NCI-H2227 treated with DMSO at 0.1 percent for 48 hours (cell line): ENCODE results near the gene PIK3CB.
"Not testable (repeated sequence)": the region's sequence is repeated elsewhere in the genome, so short reads cannot be mapped to it uniquely, and the experiment has no call there.

Experiments
- DNase-seq: peaks from one replicate; lab custom pipeline; 2025; lab: John Stamatoyannopoulos, UW

Gene PIK3CB

DNA sequence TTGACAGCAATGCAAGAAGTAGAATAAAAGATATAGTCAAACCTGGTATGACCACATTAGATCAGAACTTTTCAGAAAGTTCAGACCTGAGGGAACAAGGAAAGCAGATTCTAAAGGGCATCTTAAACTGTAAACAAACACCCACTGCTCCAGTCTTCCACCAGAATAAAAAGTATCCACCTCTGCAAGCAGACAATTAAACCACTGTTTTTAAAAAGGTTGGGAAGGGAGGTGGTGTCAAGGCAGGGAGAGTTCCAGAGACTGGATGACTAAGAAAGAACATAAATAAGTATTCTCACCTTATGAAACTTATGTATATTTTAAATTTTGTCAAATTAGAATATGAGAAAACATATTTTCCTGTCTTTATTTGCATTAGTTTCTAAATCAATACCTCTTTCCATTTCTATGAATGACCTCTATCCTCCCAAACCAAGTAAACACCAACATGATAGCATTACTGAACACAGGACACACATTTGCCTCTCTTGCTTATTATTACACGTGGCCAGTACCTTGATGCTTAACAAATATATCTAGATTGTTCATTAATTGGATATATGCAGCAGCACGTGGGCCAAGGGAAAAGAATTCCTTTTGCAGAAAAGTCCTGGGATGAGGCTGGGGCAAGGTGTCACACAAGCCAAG lies 31.6 kb downstream of the PIK3CB start:
- DNase-seq, result no peak

DNA sequence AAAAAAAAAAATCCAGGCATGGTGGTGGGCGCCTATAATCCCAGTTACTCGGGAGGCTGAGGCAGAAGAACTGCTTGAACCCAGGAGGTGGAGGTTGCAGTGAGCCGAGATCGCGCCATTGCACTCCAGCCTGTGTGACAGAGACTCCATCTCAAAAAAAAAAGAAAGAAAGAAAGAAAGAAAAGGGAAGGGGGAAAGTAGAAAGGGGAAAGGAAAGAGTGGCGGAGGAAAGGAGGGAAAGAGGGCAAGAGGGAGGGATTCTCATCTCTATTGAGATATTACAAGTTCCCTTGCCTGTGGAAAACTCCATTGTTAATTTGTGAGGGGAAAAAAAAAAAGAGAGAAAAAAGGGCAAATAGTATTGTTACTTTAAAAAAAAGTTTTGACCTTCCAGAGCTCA lies 32.5 kb downstream of the PIK3CB start:
- DNase-seq, result not testable (repeated sequence)

DNA sequence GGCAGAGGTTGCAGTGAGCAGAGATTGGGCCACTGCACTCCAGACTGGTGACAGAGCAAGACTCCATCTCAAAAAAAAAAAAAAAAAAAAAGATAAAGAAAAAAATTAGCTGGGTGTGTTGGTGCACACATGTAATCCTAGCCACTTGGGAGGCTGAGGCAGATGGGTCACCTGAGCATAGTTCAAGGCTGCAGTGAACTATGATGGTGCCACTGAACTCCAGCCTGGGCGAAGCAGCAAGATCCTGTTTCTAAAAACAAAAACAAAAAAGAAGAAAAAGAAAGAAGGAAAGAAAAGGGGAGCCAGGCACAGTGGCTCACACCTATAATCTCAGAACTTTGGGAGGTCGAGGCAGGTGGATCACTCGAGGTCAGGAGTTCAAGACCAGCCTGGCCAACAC lies 32.9 kb downstream of the PIK3CB start:
- DNase-seq, result no peak

DNA sequence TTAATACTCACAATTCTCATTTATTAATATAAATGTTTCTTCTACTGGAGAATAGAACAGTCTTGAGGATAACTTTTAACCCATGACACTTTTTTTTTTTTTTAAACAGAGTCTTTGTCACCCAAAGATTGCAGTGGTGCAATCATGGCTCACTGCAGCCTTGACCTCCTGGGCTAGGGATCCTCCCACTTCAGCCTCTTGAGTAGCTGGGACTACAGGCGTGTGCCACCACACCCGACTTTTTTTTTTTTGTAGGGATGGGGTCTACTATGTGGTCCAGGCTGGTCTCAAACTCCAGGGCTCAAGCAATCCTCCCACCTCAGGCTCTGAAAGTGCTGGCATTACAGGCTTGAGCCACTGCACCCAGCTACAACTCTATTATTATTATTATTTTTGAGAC lies 34.5 kb downstream of the PIK3CB start:
- no peak for DNase-seq

DNA sequence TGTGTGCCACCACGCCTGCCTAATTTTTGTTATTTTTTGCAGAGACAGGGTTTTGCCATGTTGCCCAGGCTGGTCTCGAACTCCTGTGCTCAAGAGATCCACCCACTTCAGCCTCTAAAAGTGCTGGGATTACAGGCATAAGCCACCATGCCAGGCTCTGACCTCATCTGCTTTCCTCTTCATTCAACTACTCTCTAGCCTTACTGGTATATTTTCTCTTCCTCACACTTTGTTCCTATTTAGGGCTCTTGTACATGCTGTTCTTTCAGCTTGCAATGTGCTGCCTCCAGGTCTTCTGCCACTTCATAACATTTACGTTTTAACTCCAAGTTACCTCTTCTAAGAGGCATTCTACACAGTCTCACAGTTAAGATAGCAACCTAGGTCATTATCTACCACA lies 34.9 kb downstream of the PIK3CB start:
- no peak for DNase-seq

DNA sequence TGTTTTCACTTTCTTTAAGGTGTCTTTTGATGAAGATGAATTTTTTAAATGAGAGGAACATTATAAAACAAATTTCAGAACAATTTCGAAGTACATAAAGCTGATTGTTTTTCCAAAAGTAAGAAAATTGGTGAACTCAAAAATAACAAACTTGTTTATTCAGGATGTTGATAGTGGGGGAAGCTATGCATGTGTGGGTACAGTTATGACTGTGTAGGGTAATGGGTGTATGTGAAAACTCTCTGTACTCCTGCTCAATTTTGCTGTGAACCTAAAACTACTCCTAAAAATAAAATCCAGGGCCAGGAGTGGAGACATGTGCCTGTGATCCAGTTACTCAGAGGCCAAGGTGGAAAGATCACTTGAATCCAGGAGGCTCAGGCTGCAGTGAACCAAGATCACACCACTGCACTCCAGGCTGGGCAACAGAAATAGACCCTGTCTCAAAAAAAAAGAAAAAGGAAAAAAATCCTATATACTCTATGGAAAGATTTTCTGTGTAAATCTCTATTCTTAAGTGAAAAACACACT lies 37.2 kb downstream of the PIK3CB start:
- DNase-seq, result no peak

DNA sequence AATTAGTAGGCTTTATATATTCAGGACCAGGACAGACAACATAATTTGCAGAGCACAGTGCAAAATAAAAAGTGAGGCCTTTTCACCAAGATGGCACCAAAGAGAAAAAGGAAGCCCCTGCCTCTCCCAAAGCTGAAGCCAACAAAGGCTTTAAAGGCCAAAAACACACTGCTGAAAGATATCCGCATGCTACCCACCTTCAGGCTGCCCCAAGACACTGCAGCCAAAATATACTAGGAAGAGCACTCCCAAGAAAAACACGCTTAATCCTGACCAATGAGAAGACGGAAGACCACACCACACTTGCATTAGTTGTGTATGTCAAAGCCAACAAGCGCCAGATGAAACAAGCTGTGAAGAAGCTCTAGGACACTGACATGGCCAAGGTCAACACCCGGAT lies 38.0 kb downstream of the PIK3CB start:
- DNase-seq, result no peak

DNA sequence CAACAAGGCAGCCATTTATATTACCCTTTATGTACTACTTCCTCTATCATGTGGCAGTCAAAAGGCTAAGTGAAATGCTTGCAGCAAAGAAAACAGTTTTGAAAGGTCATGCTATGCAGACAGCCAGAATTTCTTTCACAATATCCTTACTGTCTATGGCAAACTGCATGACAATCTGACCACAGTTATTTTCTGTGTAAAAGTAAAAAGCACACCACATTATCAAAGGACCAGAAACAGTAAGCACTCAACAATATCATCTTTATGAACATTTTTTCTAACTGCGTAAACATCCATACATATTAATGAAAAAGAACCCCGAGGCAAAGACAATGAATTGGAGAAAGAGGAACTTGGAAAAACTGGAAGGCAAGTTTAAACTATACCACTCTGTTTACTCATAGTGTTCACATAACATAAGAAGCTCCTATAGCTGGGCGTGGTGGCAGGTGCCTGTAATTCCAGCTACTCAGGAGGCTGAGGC lies 47.9 kb downstream of the PIK3CB start:
- no peak for DNase-seq

DNA sequence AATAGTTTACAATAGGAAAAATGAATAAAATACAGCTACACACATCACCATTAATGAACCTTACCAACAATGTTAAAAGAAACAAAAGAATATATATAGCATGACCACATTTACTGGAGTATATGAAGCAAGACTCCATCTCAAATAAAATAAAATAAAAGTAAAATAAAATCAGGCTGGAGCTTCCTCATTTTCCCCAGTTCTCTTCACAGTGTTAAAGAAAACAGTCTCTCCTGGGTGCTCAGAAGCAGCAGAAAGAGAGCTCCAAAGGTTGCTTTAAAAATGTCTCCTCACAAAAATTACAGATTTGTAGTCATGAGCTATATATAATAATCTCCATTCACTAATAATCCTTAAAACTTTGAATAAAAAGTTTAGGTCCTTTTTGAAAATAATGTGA lies 48.8 kb downstream of the PIK3CB start:
- DNase-seq, result no peak

DNA sequence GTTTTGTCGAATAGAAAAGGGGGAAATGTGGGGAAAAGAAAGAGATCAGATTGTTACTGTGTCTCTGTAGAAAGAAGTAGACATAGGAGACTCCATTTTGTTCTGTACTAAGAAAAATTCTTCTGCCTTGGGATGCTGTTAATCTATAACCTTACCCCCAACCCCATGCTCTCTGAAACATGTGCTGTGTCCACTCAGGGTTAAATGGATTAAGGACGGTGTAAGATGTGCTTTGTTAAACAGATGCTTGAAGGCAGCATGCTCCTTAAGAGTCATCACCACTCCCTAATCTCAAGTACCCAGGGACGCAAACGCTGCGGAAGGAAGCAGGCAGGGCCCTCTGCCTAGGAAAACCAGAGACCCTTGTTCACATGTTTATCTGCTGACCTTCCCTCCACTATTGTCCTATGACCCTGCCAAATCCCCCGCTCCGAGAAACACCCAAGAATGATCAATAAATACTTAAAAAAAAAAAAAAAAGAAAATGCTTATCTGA lies 49.3 kb downstream of the PIK3CB start:
- DNase-seq, result not testable (repeated sequence)

DNA sequence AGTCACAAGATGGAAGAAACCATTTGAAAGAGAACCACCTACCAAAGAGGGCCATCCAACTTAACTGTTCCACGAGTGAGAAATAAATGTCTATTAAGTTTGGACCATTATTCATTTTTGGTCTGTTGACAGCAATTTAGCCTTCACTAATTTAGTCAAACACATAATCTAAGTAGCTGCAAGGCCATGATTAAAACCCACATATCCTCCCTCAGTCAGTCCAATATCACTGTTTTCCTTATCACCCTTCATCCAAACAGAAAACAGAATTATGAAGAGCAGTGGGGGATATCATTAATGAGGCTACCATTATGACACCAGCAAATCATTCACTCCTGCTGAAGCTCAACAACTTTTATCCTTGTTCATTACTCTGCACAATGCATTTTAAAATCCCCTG lies 52.0 kb downstream of the PIK3CB start:
- DNase-seq, result no peak

DNA sequence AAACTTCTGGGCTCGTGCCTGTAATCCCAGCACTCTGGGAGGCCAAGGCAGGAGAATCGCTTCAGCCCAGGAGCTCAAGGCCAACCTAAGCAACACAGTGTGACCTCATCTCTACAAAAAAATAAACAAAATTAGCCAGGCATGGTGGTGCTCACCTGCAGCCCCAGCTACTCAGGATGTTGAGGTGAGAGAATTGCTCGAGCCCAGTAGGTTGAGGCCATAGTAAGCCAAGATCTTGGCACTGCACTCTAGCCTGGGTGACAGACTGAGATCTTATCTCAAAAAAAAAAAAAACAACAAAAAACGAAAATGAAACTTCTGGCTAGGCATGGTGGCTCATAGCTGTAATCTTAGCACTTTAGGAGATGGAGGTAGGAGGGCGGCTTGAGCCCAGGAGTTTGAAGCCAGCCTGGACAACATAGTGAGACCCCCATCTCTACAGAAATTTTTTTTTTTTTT lies 53.7 kb downstream of the PIK3CB start:
- DNase-seq, result no peak

DNA sequence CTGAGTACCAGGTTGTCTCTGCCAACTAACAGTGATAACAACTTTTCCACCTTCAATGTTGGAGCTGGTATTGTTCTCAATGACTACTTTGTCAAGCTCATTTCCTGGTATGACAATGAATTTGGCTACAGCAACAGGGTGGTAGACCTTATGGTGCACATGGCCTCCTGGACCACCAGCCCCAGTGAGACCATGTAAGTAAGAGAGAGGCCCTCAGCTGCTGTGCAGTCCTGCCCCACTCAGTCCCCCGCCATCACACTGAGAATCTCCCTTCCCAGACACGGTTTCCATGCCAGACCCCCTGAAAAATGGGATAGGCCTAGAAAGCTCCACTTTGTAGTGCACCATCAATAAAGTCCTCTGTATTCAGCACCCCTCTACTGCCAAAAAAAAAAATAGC lies 56.1 kb downstream of the PIK3CB start:
- DNase-seq, result no peak

DNA sequence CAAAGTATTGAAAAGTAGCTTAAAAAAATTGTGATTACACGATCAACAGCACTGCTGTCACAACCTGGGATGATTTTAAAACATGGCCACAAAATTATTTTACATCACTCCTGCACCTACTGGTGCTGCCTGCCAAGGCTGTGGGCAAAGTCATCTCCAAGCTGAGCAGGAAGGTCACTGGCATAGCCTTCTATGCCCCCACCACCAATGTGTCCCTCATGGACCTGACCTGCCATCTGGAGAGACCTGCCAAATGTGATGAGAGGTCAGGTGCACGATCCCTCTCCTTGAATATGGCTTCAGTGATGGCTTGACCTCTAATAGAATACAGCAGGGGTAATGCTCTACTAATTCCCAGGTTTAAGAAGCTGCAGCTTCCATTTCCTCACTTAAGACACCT lies 57.8 kb downstream of the PIK3CB start:
- no peak for DNase-seq

DNA sequence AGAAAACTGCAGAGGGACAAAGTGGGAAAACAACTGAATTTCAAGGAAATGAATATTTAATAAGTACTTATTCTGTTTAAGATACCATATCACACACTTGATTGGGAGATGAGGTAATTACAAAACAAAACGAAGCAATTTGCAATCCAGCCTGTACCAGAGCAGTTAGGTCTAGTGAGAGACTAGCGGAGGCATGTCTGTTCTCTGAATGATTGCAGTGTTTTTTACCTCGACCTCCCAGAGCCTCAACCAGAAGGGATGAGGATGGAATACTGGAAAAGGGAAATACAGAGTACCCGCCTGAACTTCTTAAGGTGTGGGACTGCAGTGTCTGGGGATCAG lies 59.5 kb downstream of the PIK3CB start:
- no peak for DNase-seq

DNA sequence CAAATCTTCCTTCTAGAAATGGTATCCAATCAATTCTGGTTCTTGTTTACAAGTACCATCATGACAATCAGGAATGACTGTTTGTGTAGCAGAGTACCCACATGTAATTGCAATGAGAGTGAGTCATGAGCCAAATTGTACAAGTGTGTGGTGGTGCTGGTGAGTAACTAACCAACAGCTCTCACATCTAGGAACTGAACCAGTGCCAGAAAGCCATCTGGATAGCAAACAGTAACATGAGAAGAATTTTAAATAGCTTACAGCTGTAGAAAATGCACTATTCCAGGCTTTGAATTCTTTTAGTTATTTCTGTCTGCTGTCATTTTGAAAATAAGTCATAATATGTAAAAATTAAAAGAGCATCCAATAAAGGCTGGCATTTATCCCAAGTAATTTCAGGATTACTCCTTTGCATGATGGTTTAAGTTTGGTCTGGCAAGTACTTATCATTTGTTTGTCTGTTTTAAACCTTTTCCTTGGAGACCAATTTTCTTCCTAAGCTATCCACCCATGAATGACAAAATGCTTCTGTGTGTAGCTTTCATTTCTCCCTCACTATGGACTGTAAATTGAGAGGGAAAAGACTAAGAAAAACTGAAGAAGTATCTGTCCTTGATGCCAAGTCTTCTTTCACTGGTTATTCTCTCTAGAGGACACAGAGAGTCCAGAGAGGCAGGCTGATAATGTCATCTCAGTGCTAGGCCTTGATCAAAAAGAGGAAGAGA lies 60.0 kb downstream of the PIK3CB start:
- DNase-seq, result no peak

DNA sequence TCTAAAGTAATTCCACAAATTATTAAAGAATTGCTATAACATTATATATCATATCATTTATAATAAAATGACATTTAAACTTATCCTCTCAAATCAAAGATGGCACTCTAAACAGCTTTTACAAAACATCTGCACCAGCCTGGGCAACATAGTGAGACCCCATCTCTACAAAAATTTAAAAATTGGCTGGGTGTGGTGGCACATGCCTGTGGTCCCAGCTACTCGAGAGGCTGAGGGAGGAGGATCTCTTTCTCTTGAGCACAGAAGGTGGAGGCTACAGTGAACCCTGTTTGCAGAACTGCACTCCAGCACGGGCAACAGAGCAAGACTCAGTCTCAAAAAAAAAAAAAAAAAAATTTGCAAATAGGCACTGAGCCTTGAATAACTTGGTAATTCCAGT lies 63.1 kb downstream of the PIK3CB start:
- DNase-seq, result no peak

DNA sequence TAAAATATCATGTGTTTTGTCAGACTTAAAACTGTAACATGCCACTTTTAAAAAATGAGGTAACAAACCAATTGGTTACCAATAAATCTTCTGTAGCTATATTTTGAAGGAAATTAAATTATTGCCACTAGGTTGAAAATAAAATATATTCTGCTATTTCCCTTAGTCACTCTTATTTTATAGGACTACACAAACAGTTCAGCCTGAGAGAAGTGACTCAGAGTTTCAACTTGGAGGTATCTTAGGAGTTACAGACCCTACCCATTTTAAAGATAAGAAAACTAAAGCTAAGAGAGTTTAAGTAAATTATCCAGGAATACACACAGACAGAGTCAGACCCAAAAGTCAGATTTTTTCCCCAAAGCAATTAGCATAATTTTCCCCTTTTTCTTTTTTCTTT lies 65.1 kb downstream of the PIK3CB start:
- DNase-seq, result no peak

DNA sequence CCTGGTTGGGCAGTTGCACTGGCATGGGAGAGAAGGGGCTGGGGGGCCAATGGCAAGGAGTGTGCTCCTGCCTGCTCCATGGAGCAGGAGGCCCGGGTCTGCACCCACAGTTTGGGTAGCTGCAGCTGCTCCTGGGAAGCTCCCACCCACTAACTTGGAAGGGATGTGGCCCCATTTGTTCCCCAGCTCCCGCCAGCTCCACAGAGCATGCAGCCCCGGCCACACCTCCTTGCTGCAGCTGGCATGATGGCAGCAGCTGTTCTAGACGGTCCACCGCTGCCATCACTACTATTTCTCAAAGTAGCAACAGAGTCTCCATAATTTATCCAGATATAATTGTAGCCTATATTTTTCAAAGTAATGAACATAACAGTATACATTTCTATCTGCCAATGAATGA lies 65.8 kb downstream of the PIK3CB start:
- DNase-seq, result no peak

DNA sequence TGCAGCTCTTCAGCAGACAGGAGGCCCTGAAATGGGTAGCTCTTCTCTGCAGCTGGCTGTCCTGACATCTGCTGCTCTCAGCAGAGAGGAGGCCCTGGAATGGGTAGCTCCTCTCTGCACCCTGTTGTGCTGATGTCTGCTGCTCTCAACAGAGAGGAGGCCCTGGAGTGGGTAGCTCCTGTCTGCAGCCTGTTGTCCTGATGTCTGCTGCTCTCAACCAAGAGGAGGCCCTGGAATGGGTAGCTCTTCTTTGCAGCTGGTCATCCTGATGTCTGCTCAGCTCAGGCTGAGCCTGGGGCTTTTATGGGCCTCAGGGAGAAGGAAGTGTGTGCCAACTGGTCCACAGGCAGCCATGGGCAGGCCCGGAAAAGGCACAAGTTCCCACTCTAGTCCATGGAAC lies 66.6 kb downstream of the PIK3CB start:
- no peak for DNase-seq

DNA sequence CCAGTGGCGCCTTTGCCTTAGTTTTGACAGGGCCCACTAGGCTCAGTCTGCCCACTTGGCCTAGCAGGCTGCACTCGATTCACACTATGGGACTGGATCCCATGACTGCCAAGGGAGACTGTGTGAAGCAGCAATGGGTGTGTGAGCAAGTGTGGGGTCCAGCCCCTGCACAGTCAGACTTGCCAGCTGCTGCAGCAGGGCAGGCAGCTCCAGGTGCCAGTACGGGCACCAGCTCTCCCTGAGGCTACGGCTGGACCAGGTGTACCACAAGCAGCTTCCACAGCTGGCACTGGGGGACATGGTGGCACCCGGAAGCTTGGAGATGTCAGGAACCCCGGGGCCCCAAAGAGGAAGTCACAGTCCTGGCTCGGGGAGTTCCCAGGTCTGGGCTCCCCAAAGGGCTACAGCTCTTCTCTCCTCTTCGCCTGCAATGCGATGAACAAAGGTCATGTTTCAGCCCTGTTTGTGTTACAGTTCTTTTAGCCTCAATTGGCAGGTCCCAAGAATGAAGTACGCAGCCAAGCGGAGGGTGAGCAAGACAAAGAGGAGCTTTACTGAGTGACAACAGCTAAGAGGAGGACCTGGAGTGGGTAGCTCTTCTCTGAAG lies 67.1 kb downstream of the PIK3CB start:
- DNase-seq, result no peak

DNA sequence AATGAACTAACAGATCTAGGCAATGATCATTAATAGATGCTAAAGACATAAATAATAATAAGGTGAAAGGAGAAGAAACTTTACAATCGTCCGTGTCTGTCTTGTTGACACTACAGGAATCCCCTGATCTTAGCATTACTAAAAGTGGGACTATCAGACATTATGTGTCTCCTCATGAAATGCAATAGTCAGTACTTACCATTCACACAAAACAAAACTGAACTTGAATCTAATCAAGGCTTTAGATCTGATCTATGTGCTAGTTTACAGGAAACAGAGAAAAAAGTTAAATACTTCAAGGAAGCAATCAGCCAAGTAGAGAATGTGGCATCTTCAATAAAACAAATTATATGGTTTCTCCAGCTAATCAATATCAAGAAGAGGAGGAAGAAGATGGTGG lies 73.7 kb downstream of the PIK3CB start:
- no peak for DNase-seq

DNA sequence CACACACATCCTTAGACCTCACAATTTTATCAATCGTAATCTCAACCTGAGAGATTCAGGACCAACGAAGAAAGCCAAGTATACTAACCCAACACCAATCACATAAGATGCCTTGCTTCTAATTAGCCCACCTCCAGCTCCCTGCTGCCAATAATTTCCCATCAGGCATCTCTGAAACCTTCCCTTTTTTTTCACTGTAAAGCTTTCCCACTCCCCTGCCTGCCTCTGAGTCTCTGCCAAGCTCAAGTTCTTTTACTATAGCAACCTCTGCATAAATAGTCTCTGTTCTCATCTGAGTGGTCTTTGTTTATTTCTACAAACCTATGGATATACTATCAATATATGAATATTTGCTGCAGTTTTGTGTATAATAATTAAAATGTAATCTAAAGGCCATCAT lies 86.5 kb downstream of the PIK3CB start:
- no peak for DNase-seq
